GM13976 (cell line): ENCODE measurements around the gene ALB.

ENCODE experiments used
- DNase-seq: peaks from one replicate; pipeline ENCODE4 v3.0.0; 2012; ENCODE audit warnings: low spot score
- in situ Hi-C: fragments of 300-500 bp; cut with MboI; formaldehyde crosslinking; loops from one replicate; pipeline ENCODE4 v1.12.0; 2022; ENCODE audit warnings: low sequenced_read_pairs, mixed read lengths, inconsistent platforms; ENCODE audit not compliant: unreplicated experiment
- TF ChIP-seq, protein P1 (sequence below): IDR thresholded peaks from 2 replicates; pipeline ENCODE4 v1.5.1; 2012; ENCODE audit warnings: borderline replicate concordance, mild to moderate bottlenecking; ENCODE audit not compliant: insufficient read depth; ENCODE audit errors: extremely low read depth, missing control alignments, control extremely low read depth

The ALB gene

DNA sequence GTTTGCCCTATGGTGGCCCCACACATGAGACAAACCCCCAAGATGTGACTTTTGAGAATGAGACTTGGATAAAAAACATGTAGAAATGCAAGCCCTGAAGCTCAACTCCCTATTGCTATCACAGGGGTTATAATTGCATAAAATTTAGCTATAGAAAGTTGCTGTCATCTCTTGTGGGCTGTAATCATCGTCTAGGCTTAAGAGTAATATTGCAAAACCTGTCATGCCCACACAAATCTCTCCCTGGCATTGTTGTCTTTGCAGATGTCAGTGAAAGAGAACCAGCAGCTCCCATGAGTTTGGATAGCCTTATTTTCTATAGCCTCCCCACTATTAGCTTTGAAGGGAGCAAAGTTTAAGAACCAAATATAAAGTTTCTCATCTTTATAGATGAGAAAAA is 14.6 kb downstream of the ALB start:
- TF ChIP-seq, protein P1, sequence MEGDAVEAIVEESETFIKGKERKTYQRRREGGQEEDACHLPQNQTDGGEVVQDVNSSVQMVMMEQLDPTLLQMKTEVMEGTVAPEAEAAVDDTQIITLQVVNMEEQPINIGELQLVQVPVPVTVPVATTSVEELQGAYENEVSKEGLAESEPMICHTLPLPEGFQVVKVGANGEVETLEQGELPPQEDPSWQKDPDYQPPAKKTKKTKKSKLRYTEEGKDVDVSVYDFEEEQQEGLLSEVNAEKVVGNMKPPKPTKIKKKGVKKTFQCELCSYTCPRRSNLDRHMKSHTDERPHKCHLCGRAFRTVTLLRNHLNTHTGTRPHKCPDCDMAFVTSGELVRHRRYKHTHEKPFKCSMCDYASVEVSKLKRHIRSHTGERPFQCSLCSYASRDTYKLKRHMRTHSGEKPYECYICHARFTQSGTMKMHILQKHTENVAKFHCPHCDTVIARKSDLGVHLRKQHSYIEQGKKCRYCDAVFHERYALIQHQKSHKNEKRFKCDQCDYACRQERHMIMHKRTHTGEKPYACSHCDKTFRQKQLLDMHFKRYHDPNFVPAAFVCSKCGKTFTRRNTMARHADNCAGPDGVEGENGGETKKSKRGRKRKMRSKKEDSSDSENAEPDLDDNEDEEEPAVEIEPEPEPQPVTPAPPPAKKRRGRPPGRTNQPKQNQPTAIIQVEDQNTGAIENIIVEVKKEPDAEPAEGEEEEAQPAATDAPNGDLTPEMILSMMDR: no peak
- DNase-seq: no peak
- in situ Hi-C loops: no loop called here

DNA sequence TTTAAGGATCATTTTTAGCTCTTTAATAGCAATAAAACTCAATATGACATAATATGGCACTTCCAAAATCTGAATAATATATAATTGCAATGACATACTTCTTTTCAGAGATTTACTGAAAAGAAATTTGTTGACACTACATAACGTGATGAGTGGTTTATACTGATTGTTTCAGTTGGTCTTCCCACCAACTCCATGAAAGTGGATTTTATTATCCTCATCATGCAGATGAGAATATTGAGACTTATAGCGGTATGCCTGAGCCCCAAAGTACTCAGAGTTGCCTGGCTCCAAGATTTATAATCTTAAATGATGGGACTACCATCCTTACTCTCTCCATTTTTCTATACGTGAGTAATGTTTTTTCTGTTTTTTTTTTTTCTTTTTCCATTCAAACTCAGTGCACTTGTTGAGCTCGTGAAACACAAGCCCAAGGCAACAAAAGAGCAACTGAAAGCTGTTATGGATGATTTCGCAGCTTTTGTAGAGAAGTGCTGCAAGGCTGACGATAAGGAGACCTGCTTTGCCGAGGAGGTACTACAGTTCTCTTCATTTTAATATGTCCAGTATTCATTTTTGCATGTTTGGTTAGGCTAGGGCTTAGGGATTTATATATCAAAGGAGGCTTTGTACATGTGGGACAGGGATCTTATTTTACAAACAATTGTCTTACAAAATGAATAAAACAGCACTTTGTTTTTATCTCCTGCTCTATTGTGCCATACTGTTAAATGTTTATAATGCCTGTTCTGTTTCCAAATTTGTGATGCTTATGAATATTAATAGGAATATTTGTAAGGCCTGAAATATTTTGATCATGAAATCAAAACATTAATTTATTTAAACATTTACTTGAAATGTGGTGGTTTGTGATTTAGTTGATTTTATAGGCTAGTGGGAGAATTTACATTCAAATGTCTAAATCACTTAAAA is 15.3 kb downstream of the ALB start:
- in situ Hi-C loops: no loop called here
- TF ChIP-seq, protein P1: no peak
- no peak for DNase-seq

DNA sequence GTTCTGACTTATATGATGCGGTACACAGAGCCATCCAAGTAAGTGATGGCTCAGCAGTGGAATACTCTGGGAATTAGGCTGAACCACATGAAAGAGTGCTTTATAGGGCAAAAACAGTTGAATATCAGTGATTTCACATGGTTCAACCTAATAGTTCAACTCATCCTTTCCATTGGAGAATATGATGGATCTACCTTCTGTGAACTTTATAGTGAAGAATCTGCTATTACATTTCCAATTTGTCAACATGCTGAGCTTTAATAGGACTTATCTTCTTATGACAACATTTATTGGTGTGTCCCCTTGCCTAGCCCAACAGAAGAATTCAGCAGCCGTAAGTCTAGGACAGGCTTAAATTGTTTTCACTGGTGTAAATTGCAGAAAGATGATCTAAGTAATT is 16.5 kb downstream of the ALB start:
- TF ChIP-seq, protein P1: no peak
- in situ Hi-C loops: no loop called here
- no peak for DNase-seq

DNA sequence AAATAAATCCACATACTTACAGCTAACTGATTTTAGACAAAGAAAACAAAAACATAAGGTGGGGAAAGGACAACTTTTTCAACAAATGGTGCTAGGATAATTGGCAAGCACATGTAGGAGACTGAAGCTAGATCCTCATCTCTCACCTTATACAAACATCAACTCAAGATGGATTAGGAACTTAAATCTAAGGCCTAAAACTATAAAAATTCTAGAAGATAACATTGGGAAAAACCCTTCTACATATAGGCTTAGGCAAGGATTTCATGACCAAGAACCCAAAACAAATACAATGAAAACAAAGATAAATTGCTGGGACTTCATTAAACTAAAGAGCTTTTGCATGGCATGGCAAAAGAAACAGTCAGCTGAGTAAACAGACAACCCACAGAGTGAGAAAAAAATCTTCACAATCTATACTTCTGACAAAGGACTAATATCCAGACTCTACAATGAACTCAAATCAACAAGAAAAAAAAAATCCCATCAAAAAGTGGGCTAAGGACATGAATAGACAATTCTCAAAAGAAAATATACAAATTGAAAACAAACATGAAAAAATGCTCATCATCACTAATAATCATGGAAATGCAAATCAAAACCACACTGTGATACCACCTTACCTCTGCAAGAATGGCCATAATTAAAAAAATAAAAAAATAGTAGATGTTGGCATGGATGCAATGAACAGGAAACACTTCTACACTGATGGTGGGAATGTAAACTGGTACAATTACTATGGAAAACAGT is 17.8 kb downstream of the ALB start:
- DNase-seq: no peak
- in situ Hi-C loops: no loop called here
- TF ChIP-seq, protein P1: no peak

DNA sequence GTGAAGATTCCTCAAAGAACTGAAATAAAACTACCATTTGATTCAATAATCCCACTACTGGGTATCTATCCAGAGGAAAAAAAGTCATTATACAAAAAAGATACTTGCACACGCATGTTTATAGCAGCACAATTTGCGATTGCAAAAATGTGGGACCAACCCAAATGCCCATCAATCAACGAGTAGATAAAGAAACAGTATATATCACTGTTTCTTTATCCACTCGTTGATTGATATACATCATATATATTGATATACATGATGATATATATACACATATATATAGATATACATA is 18.3 kb downstream of the ALB start:
- no peak for DNase-seq
- TF ChIP-seq, protein P1: no peak
- in situ Hi-C loops: no loop called here

DNA sequence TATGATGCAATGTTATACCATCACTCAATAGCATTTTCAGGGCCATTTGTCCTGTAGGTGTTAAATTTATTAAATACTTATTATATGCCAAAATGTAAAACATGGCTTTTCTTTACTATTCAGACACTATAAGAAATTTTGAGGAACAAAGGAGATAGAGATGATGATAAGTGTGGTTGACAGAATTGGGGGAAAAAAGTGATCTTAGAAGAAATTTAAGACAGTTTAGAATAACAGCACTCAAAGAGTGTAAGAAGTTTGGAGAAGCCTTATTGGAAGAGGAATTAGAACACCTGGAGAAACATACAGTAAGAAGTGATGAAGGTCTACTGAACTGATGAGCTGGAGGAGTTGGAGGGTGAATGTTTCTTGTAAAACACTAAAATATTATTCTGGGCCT is 19.1 kb downstream of the ALB start:
- in situ Hi-C loops: no loop called here
- TF ChIP-seq, protein P1: no peak
- DNase-seq: no peak
